Stimulated activated memory B cell treated with anti-CD40 and anti-IgM and Interleukin-4, amounts not matched to agents 10 μg/mL and 1 μg/mL and 100 μg/mL, for 72 hours (primary cell): Measurements from ENCODE around the gene KLHL11.
A peak's percentile ranks its signal among the peaks of the same experiment; 100 is the strongest.

ENCODE experiments used
- ATAC-seq: fragments of 150-1000 bp; cut with Tn5 transposase; 2 replicates; pipeline ENCODE4 v1.10.0; 2021
- H3K27ac Mint-ChIP-seq: one replicate; pipeline ENCODE4 v1.8.0; 2022; ENCODE audit warnings: mild to moderate bottlenecking, mixed read lengths
- H3K27me3 Mint-ChIP-seq: one replicate; pipeline ENCODE4 v1.8.0; 2022; ENCODE audit warnings: mixed read lengths
- H3K36me3 Mint-ChIP-seq: one replicate; pipeline ENCODE4 v1.8.0; 2022; ENCODE audit warnings: mixed read lengths
- H3K4me1 Mint-ChIP-seq: one replicate; pipeline ENCODE4 v1.8.0; 2022; ENCODE audit warnings: mixed read lengths
- H3K4me3 Mint-ChIP-seq: one replicate; pipeline ENCODE4 v1.8.0; 2022; ENCODE audit warnings: mild to moderate bottlenecking, moderate library complexity, mixed read lengths
- H3K9me3 Mint-ChIP-seq: one replicate; pipeline ENCODE4 v1.8.0; 2022; ENCODE audit warnings: mixed read lengths

KLHL11 gene

DNA sequence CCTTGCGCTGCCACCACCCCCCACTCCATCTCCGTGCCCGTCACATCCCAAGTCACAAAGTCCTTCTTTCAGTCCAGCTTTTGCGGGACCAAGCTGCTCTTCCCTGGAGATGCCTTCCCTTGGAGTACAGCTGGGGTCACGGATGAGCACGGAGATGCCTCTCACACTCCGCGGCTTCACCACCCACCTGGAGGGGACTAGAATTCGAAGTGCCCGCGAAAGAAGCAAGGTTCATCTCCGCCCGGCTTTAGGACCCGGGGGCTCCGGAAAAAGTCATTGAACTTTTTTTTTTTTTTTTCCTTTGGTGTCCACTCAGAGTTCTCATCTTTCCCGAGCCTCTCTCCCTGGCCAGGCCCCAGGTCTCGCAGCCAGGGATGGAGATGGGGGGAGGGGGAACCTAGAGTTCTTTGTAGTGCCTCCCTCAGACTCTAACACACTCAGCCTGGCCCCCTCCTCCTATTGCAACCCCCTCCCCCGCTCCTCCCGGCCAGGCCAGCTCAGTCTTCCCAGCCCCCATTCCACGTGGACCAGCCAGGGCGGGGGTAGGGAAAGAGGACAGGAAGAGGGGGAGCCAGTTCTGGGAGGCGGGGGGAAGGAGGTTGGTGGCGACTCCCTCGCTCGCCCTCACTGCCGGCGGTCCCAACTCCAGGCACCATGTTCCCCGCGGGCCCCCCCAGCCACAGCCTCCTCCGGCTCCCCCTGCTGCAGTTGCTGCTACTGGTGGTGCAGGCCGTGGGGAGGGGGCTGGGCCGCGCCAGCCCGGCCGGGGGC is 52.7 kb downstream of the KLHL11 start, which contains the start of gene FKBP10:
FKBP10 (plus strand) TSS at position 624 of the 771 bp plus-strand sequence; CDS start at position 655, 31 bp downstream.
- Mint-ChIP-seq H3K36me3 (no peaks in the 10 kb centered on the region), H3K4me1 (peaks cover 24% of the 10 kb centered on the region), H3K4me3 (peak within 1 kb of the TSS; percentile 90), H3K27me3 (peaks cover 39% of the 10 kb centered on the region), H3K9me3 (no peaks in the 10 kb centered on the region), H3K27ac (peak within 1 kb of the TSS; percentile 71)
- ATAC-seq: no peak

- no peaks in the 10 kb centered on the region for H3K9me3 Mint-ChIP-seq
- peak within 1 kb of the TSS; percentile 71 for H3K27ac Mint-ChIP-seq
- H3K36me3 Mint-ChIP-seq: no peaks in the 10 kb centered on the region
- H3K27me3 Mint-ChIP-seq: peaks cover 39% of the 10 kb centered on the region
- peak within 1 kb of the TSS; percentile 90 for H3K4me3 Mint-ChIP-seq
- peak; percentile 90 for ATAC-seq
- H3K4me1 Mint-ChIP-seq: peaks cover 24% of the 10 kb centered on the region
Observed at GRCh38 chr17:41811549-41812380, 53.5 kb downstream of the KLHL11 start, which contains the start of gene P3H4. Gene P3H4, minus strand, starts transcription at chr17:41811949. Its CDS starts 34 bp downstream, at chr17:41811915.

- peaks cover 39% of the 10 kb centered on the region for H3K27me3 Mint-ChIP-seq
- H3K36me3 Mint-ChIP-seq: no peaks in the 10 kb centered on the region
- ATAC-seq: peak; percentile 21
- peaks cover 24% of the 10 kb centered on the region for H3K4me1 Mint-ChIP-seq
- no peaks in the 10 kb centered on the region for H3K9me3 Mint-ChIP-seq
- no peak overlapping the region for H3K27ac Mint-ChIP-seq
- peak overlapping the region; percentile 61 for H3K4me3 Mint-ChIP-seq
Observed at GRCh38 chr17:41810659-41811548, 54.3 kb downstream of the KLHL11 start.

GRCh38 chr17:41806685-41807445 is 58.4 kb downstream of the KLHL11 start:
- ATAC-seq: no peak
- Mint-ChIP-seq H3K9me3 (no peaks in the 10 kb centered on the region), H3K27ac (no peak overlapping the region), H3K27me3 (peaks cover 23% of the 10 kb centered on the region), H3K4me3 (no peak overlapping the region), H3K4me1 (peaks cover 16% of the 10 kb centered on the region), H3K36me3 (no peaks in the 10 kb centered on the region)
